ENCODE results near the gene GKN2.
"Not testable (repeated sequence)": the region's sequence is repeated elsewhere in the genome, so short reads cannot be mapped to it uniquely, and the experiment has no call there.

GKN2 gene

GRCh38 chr2:68959001-68959400, 6.3 kb upstream of the GKN2 start:
- CTCF ChIA-PET, result interaction anchor here (0.7 kb wide), 1 partner anchor 34 kb away, joined by 4 read pairs; no protein-coding TSS in a partner anchor
- TF ChIP-seq ZNF585B (tag by site-specific recombination; IDR thresholded peaks at IDR 0.05) (no peak), ZBTB49 (tag by site-specific recombination; IDR thresholded peaks at IDR 0.05; ENCODE audit: low read depth) (no peak), IKZF3 (tag by site-specific recombination; IDR thresholded peaks at IDR 0.05) (no peak), ZBTB1 (tag by site-specific recombination; IDR thresholded peaks at IDR 0.05) (no peak), CTCF (tag by site-specific recombination; IDR thresholded peaks at IDR 0.05) (no peak), ZNF398 (tag by site-specific recombination; IDR thresholded peaks at IDR 0.05) (no peak), ZNF830 (tag by site-specific recombination; IDR thresholded peaks at IDR 0.05; ENCODE audit: low read depth) (no peak)
- POLR2A ChIA-PET, result no interaction called here

GRCh38 chr2:68955432-68955831, 2.7 kb upstream of the GKN2 start:
- TF ChIP-seq ZNF280D (tag by site-specific recombination; IDR thresholded peaks at IDR 0.05) (0 out of 2 replicates have a peak, but pooled peaks have one; percentile 19), ZNF146 (tag by site-specific recombination; IDR thresholded peaks at IDR 0.05) (peak; percentile 81)
- POLR2A ChIA-PET; H3K4me3 ChIP-seq (ENCODE audit: low read depth, low read length); H3K4me1 ChIP-seq (ENCODE audit: control insufficient read depth, insufficient read depth, low read length); H3K27ac ChIP-seq (ENCODE audit: extremely low read depth, low read depth, low read length); H3K36me3 ChIP-seq (ENCODE audit: control insufficient read depth in 2 of 2, insufficient read depth in 1 of 2, low read length in 2 of 2); H3K9me3 ChIP-seq (ENCODE audit: control insufficient read depth, insufficient read depth, low read depth, low read length): not testable (repeated sequence)
- CTCF ChIA-PET, result interaction anchor here (2.5 kb wide), 1 partner anchor 12 kb away, joined by 9 read pairs; no protein-coding TSS in a partner anchor

More at GRCh38 chr2:68959001-68959400, 6.3 kb upstream of the GKN2 start:
- no peaks in the 10 kb centered on the region for H3K36me3 ChIP-seq (ENCODE audit: control insufficient read depth in 2 of 2, insufficient read depth in 1 of 2, low read length in 2 of 2)
- no peak overlapping the region for H3K27ac ChIP-seq (ENCODE audit: extremely low read depth, low read depth, low read length)
- H3K9me3 ChIP-seq (ENCODE audit: control insufficient read depth, insufficient read depth, low read depth, low read length), result no peaks in the 10 kb centered on the region
- H3K4me3 ChIP-seq (ENCODE audit: low read depth, low read length), result no peak overlapping the region
- no peaks in the 10 kb centered on the region for H3K4me1 ChIP-seq (ENCODE audit: control insufficient read depth, insufficient read depth, low read length)

GRCh38 chr2:68951899-68952298, 794 bp downstream of the GKN2 start:
- Histone ChIP-seq H3K9me3 (ENCODE audit: control insufficient read depth, insufficient read depth, low read depth, low read length) (no peaks in the 10 kb centered on the region), H3K27ac (ENCODE audit: extremely low read depth, low read depth, low read length) (no peak overlapping the region), H3K4me3 (ENCODE audit: low read depth, low read length) (no peak overlapping the region), H3K4me1 (ENCODE audit: control insufficient read depth, insufficient read depth, low read length) (no peaks in the 10 kb centered on the region), H3K36me3 (ENCODE audit: control insufficient read depth in 2 of 2, insufficient read depth in 1 of 2, low read length in 2 of 2) (no peaks in the 10 kb centered on the region)
- CTCF ChIA-PET, result interaction anchor here (2.5 kb wide), 1 partner anchor 8 kb away, joined by 17 read pairs; no protein-coding TSS in a partner anchor
- POLR2A ChIA-PET, result no interaction called here
- no peak for TF ChIP-seq ATF2 (tag by site-specific recombination; IDR thresholded peaks at IDR 0.05; ENCODE audit: low read depth)
- no peak for TF ChIP-seq ZNF692 (tag by site-specific recombination; IDR thresholded peaks at IDR 0.05)
- no peak for TF ChIP-seq ZNF701 (tag by site-specific recombination; IDR thresholded peaks at IDR 0.05)
- no peak for TF ChIP-seq ZNF362 (tag by site-specific recombination; IDR thresholded peaks at IDR 0.05)
- TF ChIP-seq MYNN (tag by site-specific recombination; IDR thresholded peaks at IDR 0.05; ENCODE audit: borderline replicate concordance), result no peak
- TF ChIP-seq BCL11A (tag by site-specific recombination; IDR thresholded peaks at IDR 0.05; ENCODE audit: low read depth), result no peak
- TF ChIP-seq ZNF324 (tag by site-specific recombination; IDR thresholded peaks at IDR 0.05), result no peak
- no peak for TF ChIP-seq ZNF214 (tag by site-specific recombination; IDR thresholded peaks at IDR 0.05; ENCODE audit: borderline replicate concordance)
